ENCODE data around the gene SP100.
"Not testable (repeated sequence)": the region's sequence is repeated elsewhere in the genome, so short reads cannot be mapped to it uniquely, and the experiment has no call there.

Gene SP100

DNA sequence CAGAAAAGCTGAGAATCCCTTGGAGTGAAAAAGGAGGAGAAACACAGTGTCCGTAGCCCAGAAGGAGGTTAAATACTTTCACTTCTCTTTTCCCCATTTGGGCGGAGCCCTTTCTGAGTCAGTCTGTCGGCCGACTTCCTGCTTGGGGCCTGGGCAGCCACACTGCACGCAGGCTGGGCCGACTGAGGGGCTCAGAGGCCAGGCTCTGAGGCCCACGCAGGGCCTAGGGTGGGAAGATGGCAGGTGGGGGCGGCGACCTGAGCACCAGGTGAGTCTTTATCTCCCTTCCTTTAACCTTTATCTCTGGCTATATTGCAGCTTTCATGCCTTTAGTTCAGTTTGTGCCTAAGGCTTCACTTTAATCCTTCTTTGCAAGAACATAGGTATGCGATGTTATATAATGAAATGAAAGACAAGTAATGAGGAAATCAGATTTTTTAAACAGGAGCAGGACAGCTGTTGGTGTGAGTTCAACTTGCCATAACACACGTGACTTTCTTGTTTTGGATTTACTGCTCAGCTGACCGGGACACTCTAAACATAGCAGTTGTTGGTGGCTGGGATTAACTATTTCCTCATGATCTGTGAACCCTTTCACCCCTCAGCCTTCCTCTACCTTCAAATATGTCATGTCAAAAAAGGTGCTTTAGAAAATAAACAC lies at the start of gene SP100:
TSS of gene SP100 (plus strand) at position 141 of the 661 bp plus-strand sequence. CDS start at position 237, 96 bp downstream.
- peak; percentile 75 for DNase-seq (ENCODE audit: low spot score)

DNA sequence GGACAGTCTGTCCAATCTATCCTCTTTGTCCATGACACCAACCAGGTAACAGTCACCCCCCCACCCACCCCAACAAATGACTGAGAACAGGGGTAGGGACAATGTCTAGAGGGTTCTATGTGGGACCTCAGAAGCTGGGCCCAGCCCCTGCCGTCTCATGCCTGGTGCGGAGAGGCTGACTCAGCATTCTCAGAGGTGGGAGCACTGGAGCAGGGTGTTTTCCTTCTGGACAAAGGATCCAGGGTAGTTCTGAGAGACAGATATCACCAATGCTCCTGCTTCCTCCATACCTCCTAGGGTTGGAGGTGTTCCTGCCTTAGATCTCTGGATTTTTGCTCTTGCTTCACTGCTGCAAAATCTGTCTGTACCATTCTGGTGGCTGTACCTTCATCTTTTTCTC lies 33.9 kb upstream of the SP100 start:
- no peak for DNase-seq (ENCODE audit: low spot score)

DNA sequence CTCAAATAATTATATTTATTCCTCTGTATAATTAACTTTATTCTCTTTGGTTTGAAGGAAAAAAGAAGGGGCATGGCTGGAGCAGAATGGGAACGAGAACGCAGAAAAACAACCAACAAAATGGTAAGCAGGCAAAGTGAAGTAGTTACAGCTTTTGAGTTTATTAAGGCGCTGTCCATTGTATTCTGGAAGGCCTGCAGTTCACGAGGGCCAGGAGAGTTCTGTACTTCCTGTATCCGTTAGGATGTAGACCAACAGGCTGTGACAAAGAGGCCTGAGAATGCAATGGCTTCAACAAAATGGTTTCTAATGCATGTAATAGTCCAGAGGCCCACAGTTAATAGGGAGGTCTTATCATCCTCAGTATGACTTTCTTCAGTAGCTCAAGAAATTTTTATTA lies 32.5 kb upstream of the SP100 start:
- DNase-seq (ENCODE audit: low spot score): no peak

DNA sequence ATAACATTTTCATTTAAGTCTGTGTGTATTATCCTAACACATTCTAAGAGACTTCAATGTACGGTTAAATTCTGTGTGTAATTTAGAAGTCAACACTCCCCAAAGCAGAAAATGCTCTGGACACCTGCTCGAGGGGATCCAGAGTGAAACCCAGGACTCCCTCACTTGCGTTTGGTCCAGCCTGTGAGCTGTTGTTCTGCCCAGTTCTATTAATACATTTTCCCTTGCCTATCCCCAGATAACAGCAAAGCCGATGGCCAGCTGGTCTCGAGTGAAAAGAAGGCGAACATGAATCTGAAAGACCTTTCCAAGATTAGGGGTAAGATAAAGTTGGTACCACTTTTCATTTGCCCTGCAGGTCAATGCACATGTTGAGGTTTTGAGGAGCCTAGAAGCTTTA lies 31.0 kb upstream of the SP100 start:
- no peak for DNase-seq (ENCODE audit: low spot score)

DNA sequence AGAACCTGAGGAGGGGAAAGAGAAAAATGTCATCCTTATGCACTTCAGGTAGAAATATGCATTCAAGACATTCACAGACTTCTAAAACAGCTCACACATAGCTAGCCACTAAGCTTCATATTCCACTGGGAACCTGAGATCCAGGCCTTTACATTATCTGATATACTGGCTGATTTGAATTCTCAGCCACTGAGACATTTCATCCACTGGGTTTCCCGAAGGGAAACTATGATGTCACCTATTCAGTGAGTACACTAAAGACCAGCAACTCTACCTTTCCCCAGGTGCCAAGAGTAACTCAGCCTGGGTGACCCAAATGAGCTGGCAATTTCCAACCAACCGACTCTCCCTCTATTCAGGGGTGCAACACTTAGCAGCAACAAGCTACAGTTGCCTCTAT lies 21.7 kb upstream of the SP100 start:
- DNase-seq (ENCODE audit: low spot score): no peak

DNA sequence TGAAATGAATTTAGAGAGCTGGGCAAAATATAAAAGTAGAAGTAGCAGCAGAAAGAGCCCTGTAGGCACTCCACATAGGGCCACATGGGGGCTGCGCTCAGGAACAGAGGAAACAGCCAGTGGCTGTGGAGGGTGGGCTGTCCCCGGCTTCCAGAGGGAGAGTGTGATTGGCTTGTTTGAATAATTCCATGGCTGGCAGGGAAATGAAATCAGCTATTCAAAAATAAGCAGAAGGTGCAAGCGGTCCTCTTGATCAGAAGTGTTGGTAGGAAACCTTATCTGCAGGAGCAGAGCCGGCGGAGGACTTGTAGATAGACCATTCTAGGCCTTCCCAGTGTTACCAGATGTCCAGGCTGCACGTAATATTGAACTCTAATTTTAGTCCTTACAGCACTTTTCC lies 17.3 kb upstream of the SP100 start:
- not testable (repeated sequence) for DNase-seq (ENCODE audit: low spot score)

DNA sequence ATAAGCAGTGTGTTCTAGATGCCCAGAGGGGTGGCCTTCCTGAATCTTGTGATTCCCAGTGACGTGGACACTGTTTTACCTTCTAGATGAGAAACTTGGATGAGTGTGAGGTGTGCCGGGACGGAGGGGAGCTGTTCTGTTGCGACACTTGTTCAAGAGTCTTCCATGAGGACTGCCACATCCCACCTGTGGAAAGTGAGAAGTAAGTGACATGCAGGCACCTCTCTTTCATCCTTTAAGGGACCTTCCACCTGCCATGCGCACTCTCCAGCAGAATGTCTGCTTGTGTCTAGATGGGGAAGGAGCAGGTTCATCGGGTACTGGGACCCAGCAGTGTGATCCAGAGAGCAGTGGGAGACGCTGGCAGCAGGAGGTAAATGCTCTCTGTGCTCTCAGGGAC lies 16.0 kb upstream of the SP100 start:
- DNase-seq (ENCODE audit: low spot score): no peak

DNA sequence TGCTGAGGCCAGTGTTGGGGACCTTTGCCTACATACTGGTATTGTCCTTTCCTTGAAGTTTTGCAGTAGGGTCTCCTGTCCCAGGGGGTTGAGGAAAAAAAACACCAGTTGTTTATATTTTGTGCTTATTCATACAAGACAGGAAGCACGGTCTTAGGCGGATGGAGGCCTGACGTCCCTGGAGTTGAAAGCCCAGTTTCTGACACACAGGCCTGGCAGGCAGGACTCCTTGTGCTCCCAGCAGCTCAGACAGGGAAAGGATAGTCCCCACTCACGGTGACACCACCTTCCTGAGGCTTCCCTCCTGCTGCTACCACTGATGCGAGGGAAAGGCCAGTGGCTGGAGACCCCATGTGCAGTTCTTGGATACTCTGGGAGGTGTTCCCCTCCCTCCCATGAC lies 15.5 kb upstream of the SP100 start:
- no peak for DNase-seq (ENCODE audit: low spot score)

DNA sequence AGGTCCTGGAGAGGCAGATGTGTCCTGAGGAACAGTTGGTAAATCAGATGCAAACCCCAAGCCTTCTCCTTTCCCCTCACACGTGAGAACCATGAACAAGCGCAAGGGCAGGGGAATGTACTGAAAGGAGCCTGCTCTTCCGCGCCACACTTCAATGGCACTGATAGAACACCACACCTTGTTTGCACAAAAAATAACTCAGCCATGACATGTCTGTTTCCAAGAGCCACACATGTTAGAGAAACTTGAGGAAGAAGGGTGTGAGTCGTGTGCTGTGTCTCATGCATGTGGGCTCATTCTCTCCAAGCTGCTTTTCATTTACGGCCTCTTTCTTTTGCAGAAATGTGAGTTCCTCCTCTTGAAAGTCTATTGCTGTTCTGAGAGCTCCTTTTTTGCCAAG lies 15.0 kb upstream of the SP100 start:
- DNase-seq (ENCODE audit: low spot score): not testable (repeated sequence)

DNA sequence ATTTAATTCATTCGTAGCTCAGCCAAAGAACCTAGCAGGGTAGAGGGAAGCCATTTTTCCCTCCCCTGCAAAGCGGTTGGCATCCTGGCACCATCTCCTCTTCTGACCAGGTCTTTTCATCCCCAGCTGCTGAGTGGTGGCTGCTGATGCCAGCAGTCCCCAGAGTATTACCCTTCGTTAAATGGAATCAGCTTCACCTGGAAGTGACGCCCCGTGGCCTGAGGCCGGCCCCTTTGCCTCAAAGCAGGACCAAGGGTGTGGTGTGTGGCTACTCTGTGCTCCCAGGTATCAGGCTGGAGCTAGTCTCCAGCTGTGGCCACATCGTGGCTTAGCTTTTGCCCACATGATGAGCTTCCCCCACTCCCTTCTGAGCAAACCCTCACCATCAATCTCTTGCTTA lies 12.3 kb upstream of the SP100 start:
- DNase-seq (ENCODE audit: low spot score): no peak

DNA sequence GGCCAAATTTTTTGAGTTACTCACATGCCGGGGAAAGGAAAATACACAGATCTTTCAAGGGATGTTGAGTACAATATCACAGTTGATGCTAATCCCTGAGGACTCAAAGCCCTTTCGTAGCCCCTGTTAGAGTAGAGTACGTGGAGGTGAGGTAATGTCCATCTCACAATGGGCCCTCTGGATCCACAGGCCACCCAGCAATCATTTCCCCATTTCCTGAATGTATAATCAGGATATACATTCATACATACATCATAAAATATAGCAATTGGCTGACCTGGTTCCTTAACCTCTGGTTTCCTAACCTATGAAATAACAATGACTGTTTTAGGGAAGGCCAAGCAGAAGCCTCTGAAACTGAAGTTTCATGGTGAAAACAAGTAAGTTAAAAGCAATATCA lies 10.2 kb upstream of the SP100 start:
- no peak for DNase-seq (ENCODE audit: low spot score)

DNA sequence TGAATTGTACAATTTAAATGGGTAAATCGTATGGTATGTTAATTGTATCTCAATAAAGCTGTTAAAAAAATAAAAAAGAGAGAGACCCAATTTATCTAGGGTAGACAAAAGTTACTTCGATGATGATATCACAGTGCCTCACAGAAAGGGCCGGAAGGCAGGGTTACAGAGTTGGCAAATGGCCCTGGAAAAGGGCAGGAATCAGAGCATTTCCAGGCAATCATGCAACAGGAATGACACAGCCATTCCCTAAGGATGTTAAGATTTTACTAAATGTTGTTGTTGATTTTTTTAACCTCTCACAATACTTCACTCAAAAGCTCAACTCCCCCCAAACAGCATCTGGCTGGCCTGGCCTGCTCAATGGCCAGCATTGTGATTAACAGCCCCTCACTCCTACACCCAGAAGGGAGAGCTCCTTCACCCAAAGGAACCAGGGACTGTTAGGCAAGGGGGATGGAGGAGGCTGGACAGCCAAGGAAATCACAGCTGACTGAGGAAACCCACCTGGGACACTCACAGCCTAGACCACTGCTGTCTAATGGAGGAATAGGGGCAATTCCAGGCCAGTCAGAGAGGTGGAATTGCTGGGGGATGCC lies 7.7 kb upstream of the SP100 start:
- DNase-seq (ENCODE audit: low spot score): no peak

DNA sequence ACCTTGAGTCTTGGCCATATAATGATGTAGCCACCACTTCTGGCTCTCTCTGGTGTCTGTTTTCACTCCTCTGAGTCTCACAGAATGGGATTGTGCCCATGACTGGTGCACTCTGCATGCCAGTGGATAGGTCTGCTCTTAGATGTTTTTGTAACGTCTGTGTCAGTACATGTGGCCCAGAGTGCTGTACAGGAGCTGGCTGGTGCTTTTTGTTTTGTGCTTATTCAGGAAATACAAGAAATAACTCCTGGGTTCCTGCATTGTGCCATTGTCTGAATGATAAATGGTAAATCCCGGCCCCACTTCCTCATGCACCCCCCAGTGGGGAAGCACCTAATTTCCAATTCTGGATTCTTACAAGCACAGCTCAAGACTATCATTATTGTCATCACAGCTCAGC lies 6.7 kb upstream of the SP100 start:
- DNase-seq (ENCODE audit: low spot score): not testable (repeated sequence)

DNA sequence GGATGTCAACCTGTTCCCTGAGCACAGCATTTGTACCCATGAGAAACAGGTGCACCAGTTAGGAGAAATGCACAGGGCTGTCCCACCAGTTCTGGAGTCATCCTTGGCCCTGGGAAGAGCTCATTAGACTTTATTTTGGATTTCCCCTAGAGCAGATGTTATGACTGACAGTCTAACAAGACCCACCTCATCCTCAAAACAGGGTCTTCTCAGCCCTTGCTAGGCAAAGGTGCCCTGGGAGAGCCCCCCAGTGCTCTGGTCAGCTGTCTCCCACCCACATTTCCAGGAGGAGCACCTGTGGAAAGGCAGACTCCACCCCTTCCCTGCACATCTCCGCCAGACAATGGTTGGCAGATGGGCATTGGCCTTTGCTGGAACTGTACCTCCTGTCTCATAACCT lies 5.7 kb upstream of the SP100 start:
- DNase-seq (ENCODE audit: low spot score): no peak

DNA sequence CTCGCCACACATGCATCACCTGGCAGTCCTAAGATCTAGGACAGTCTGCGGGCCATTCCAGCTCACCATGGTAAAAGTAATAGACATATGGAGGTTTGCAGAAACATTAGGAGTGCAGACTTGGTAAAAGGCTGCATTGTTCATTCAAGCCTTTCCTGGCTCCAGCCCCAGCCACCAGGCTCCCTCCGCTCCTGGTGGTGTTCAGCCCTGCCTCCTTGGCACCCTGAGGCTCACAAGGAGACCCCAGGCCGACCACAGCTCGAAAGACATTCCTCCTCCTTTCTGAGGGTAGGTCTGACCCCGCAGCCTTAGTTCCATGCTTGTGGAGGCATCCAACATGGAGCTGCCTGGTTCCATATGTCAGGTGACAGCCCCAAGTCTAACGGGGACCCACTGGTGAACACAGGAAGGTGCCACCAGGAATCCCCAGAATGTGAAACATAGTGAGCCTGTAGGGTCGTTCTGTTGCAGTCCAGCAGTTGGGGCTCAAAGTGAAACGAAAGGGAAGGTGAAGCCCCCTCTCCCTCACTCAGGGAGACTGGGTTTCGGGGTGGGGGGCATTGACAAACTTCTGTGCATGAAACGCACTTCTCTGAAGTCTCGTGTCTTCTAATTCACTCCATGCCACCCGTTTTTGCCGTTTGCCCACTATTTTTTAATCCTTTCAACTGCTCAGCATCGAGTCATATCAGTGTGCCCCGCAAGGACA lies 5.0 kb upstream of the SP100 start:
- no peak for DNase-seq (ENCODE audit: low spot score)

DNA sequence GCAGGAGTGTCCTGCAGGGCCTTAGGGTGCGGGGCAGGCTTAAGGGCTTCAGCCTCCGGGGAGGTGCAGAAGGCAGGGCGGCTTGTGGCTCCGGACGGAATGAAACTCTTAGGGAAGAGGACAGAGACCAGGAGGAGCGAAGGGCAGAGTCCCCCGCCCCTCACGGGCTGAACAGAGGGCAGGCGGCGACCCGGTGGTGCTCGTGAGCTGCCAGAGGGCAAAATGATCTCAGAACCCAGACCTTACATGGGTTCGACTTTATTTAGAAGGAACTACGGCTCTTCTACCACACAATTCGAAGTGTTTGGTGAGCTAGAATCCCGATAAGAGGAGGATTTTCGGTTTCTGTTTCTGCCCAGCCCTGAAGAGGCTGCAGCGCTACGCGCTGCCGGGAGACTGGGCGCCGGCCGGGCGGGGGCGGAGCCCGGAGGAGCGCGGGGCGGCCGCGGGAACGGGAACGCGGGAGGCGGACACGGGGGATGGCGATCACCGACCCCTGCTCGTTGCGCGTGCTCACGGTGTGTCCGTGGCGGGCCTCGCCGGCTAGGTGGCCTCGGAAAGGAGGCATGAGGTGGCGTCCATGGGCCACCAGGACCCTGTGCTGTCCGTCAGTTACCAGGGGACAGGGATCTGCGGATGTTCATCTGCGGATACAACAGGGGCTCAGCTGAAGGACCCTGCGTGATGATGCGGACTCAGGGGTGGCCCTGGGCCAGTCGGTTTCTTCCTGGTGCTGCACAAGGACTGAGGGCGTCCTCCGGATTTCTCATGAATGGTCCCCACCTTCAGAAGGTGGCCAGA lies 4.2 kb upstream of the SP100 start:
- DNase-seq (ENCODE audit: low spot score): peak; percentile 59

DNA sequence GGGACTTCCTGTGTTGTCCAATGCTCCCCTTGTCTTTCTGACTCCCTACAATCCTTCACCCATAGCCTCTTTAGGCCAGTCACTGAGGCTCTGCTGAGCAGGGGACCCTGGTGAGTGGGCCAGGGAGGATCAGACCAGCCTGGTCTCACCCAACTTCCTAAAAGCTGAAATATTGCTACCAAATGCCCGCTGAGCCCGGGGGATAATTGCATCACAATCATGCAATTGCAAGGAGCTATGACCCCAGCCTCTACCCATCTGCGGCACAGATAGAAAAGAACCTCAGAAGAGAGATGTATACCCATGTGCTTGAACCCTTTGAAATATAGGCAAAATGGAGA lies 3.7 kb upstream of the SP100 start:
- no peak for DNase-seq (ENCODE audit: low spot score)

DNA sequence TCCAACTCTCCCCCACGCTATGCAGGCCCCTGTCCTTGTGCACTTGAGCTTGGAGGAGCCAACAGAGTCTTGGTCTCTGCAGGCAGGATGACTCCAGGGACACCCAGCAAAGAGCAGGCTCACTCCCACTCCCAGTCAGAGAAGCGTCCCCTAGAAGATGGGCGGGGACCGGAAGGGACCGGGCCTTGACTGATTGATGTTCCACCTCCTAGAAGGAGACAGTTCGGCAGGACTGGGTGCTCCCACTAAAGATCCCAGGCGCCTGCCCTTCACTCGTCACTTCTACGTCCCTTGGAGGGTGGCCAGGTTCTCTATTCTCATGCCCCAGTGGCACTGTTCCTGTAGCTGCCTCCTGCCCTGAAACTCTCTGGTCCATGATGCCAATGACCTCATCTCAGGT lies 3.2 kb upstream of the SP100 start:
- no peak for DNase-seq (ENCODE audit: low spot score)

DNA sequence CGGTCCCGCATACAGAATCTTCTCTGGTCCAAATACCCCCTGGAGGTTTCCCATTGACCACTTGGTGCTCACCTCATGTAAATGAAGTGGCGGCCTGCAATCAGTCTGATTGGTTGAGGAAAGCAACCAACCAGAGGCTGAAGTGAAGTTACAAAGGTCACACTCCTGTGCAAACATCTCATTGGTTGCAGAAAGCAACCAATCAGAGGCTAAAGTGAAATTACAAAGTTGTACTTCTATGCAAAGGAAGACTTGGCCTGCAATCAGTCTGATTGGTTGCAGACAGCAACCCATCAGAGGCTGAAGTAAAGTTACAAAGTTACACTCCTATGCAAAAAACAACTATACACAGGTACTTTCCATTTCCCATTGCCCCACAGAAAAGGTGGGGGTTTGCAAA lies 2.5 kb upstream of the SP100 start:
- no peak for DNase-seq (ENCODE audit: low spot score)

DNA sequence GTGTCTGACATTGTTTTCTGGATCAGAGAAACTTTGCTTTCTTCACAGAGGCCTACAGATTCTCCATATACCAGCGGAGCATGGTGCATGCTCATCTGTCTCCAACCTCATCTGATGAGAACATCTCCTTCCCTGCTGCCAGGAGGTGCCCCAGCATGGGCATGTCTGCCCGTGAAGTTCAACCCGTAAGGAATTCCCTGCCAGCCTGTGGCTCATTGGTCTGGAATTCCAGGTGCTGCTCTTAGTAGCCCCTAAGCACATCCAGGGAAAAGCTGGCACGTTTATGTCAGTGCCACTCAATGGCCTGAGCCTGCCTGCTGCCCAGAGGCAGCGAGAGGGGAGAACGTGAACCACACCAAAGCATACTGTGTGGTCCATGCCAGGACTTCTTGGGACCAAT lies 1.7 kb upstream of the SP100 start:
- no peak for DNase-seq (ENCODE audit: low spot score)

DNA sequence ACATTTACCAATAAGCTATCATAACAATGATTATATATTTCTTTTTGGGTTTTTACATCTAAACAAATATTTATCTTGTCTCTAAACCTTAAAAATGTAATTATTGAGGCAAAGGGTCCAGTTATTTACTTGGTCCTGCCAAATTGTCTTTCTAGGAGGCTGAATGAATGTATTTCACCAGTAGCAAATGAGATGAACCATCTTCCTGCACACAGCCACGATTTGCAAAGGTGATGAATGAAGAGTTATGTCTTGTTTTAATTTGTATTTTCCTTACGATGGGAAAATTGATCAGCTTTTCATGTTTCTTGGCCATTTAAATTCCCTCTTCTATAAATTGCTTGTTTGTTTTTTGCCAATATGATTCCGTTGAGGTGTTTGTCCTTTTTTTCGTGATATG lies 1.4 kb downstream of the SP100 start:
- DNase-seq (ENCODE audit: low spot score): no peak

DNA sequence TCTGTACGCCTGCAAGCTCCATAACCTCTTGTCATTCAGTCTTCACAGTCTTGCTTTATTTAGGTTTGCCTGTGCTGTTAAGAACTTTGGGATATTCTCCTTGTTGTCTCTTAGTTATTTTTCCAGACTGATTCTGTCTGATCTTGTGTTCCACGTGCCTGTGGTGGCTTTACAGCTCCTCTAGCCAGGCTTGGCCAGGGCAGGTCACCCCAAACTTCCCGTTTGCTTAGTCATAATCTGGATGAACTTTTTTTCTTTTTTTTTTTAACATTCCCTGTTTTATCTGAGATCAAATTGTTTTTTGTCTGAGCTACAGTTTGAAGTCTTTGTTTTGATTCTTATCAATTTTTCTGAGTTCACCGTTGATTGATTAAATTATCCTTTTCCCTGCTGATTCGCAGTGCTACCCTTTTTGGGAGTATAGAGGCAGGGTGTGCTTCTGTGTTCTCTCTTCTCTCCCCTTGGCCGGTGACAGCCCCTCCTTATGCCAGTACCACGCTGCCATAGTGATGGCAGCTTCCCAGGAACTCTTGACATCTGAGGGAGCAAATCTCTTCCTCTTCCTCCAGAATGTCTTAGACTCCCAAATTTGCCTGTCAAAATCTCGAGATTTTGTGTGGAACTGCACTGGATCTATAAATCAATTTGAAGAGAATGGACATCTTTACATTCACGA lies 2.5 kb downstream of the SP100 start:
- no peak for DNase-seq (ENCODE audit: low spot score)
